Upper lobe of left lung (tissue), 6 donors: Measurements from ENCODE around the gene TMEM127. TPM values are rescaled to one million over a fixed set of nuclear protein-coding genes. Genes with fewer than 3 reads are reported as not detected.
A peak's percentile ranks its signal among the peaks of the same experiment; 100 is the strongest.

Experiments used
- ATAC-seq, 2 donors: fragments of 200-7000 bp; cut with Tn5 transposase; one replicate each; pipeline ENCODE4 v1.9.1; 2022; ENCODE audit warnings: mild to moderate bottlenecking in 2 of 2, moderate library complexity in 2 of 2; ENCODE audit not compliant: low FRiP score in 2 of 2
- DNase-seq, 2 donors: peaks; one replicate each; pipeline ENCODE4 v3.0.0-alpha.2; 2019 to 2020
- H3K27ac ChIP-seq, 4 donors: fragments of 200-600 bp; sonication (generic); one replicate each; pipeline ENCODE4 v1.5.1; 2016 to 2019
- H3K27me3 ChIP-seq, 4 donors: fragments of 200-600 bp; sonication (generic); one replicate each; pipeline ENCODE4 v1.5.1; 2017 to 2019
- H3K36me3 ChIP-seq, 4 donors: fragments of 200-600 bp; sonication (generic); one replicate each; pipeline ENCODE4 v1.5.1; 2016 to 2019
- H3K4me1 ChIP-seq, 4 donors: fragments of 200-600 bp; sonication (generic); one replicate each; pipeline ENCODE4 v1.5.1; 2018 to 2019
- H3K4me3 ChIP-seq, 4 donors: fragments of 200-600 bp; sonication (generic); one replicate each; pipeline ENCODE4 v1.5.1; 2017 to 2019; ENCODE audit warnings: mild to moderate bottlenecking in 2 of 4, moderate library complexity in 1 of 4
- H3K9me3 ChIP-seq, 4 donors: fragments of 200-600 bp; sonication (generic); one replicate each; pipeline ENCODE4 v1.5.1; 2018 to 2019
- CTCF ChIP-seq, 6 experiments: fragments of 450-650 bp in 4 of 6; fragments of 200-600 bp in 2 of 6; sonication (generic) in 2 of 6; IDR thresholded peaks; one replicate each; pipeline ENCODE4 v1.5.1; 2016 to 2019; ENCODE audit warnings: antibody characterized with exemption in 6 of 6
- EP300 ChIP-seq, 4 donors: sonication (generic); formaldehyde crosslinking; IDR thresholded peaks; one replicate each; pipeline ENCODE4 v1.5.1; 2017; ENCODE audit warnings: antibody characterized with exemption in 4 of 4, control low read depth in 2 of 4
- POLR2A ChIP-seq, 4 donors: fragments of 450-650 bp; IDR thresholded peaks; one replicate each; pipeline ENCODE4 v1.5.1; 2016 to 2017; ENCODE audit warnings: antibody characterized with exemption in 4 of 4, mild to moderate bottlenecking in 2 of 4
- POLR2AphosphoS5 ChIP-seq, 2 donors: sonication (generic); formaldehyde crosslinking; IDR thresholded peaks; one replicate each; pipeline ENCODE4 v1.5.1; 2017; ENCODE audit warnings: antibody characterized with exemption in 2 of 2
- WGBS, 2 donors: methylation state at CpG; one replicate each; pipeline ENCODE4 v1.1.5; 2017 to 2018; 5-methylcytosine and 5-hydroxymethylcytosine counted together
- total RNA-seq, 6 donors: library from RNA; depleted of rRNA in 4 of 6; stranded (reverse); fragments of >200 nt in 4 of 6; gene quantifications; one replicate each; pipeline versions ENCODE4 v1.1.0 to v1.2.1, GENCODE V29; 2016 to 2021
- donor health status: DM: no; HTN: no; CAD: no; lungs with moderate emphysema.
- donor health status: DM: no; HTN: yes; CAD: no; lungs with severe emphysema.

Gene TMEM127
- total RNA-seq, 6 donors from 2014 or later = 21.0 to 75.8 (median 44.8) TPM

- H3K9me3 ChIP-seq = no peaks in the 10 kb centered on the region
- peak overlapping the region; percentile 66 to 94 (median 87) for H3K27ac ChIP-seq
- DNase-seq (no peak), ATAC-seq (no peak)
- peaks cover 70 to 75% (median 71%) of the 10 kb centered on the region in 4 donors for H3K4me1 ChIP-seq
- H3K27me3 ChIP-seq = no peaks in the 10 kb centered on the region
- no peak overlapping the region for H3K4me3 ChIP-seq
- TF ChIP-seq POLR2AphosphoS5 (IDR thresholded peaks at IDR 0.05) (no peak), POLR2A (IDR thresholded peaks at IDR 0.05) (no peak), EP300 (IDR thresholded peaks at IDR 0.05) (no peak), CTCF (IDR thresholded peaks at IDR 0.05) (no peak)
- peaks cover 24 to 57% (median 37%) of the 10 kb centered on the region in 4 donors for H3K36me3 ChIP-seq
- 59 to 61% methylated on average over 6 of the region's 6 CpGs for WGBS, 2 donors
Measured at GRCh38 chr2:96256611-96257113, 9.1 kb downstream of the TMEM127 start.

- TF ChIP-seq POLR2A (IDR thresholded peaks at IDR 0.05) (no peak), POLR2AphosphoS5 (IDR thresholded peaks at IDR 0.05) (peak in 1 of 2 donors; percentile 47)
- Histone ChIP-seq H3K27ac (peak overlapping the region in 3 of 4 donors; percentile 27 to 56 (median 53)), H3K27me3 (no peaks in the 10 kb centered on the region), H3K4me3 (no peak overlapping the region), H3K9me3 (no peaks in the 10 kb centered on the region), H3K36me3 (peaks cover 24 to 59% (median 41%) of the 10 kb centered on the region in 4 donors), H3K4me1 (peaks cover 52 to 65% (median 55%) of the 10 kb centered on the region in 4 donors)
- DNase-seq (no peak), ATAC-seq (peak in 1 of 2 donors; percentile 25)
- 46 to 65% methylated on average over 9 to 11 of the region's 11 CpGs for WGBS, 2 donors
Measured at GRCh38 chr2:96254571-96254970, 11.2 kb downstream of the TMEM127 start.

- Histone ChIP-seq H3K27me3 (no peaks in the 10 kb centered on the region), H3K4me3 (no peak overlapping the region), H3K9me3 (no peaks in the 10 kb centered on the region), H3K4me1 (peaks cover 36 to 52% (median 39%) of the 10 kb centered on the region in 4 donors), H3K27ac (peak overlapping the region in 2 of 4 donors; percentile 5 to 8), H3K36me3 (peaks cover 24 to 52% (median 41%) of the 10 kb centered on the region in 4 donors)
- no peak for TF ChIP-seq POLR2A (IDR thresholded peaks at IDR 0.05)
- TF ChIP-seq POLR2AphosphoS5 (IDR thresholded peaks at IDR 0.05) = no peak
- TF ChIP-seq EP300 (IDR thresholded peaks at IDR 0.05) = no peak
- no peak for TF ChIP-seq CTCF (IDR thresholded peaks at IDR 0.05)
- 84 to 89% methylated on average over 4 to 7 of the region's 7 CpGs for WGBS, 2 donors
- DNase-seq = no peak
- ATAC-seq = no peak
Measured at GRCh38 chr2:96253006-96253405, 12.8 kb downstream of the TMEM127 start.

- DNase-seq = peak in 1 of 2 donors; percentile 40
- 87 to 98% methylated on average over 3 to 8 of the region's 8 CpGs for WGBS, 2 donors
- Histone ChIP-seq H3K36me3 (peaks cover 24 to 52% (median 40%) of the 10 kb centered on the region in 4 donors), H3K4me3 (no peak overlapping the region), H3K9me3 (no peaks in the 10 kb centered on the region), H3K27me3 (no peaks in the 10 kb centered on the region), H3K4me1 (peaks cover 33 to 50% (median 34%) of the 10 kb centered on the region in 4 donors), H3K27ac (peak overlapping the region in 3 of 4 donors; percentile 30 to 64 (median 49))
- no peak for TF ChIP-seq POLR2AphosphoS5 (IDR thresholded peaks at IDR 0.05)
- no peak for TF ChIP-seq CTCF (IDR thresholded peaks at IDR 0.05)
- ATAC-seq = no peak
Measured at GRCh38 chr2:96252526-96252925, 13.3 kb downstream of the TMEM127 start.

GRCh38 chr2:96251721-96252292 lies 14.0 kb downstream of the TMEM127 start:
- no peak overlapping the region for H3K4me3 ChIP-seq

More at GRCh38 chr2:96251721-96252292, 14.0 kb downstream of the TMEM127 start:
- peak in 1 of 2 donors; percentile 69 for DNase-seq
- H3K27me3 ChIP-seq = no peaks in the 10 kb centered on the region
- H3K9me3 ChIP-seq = no peaks in the 10 kb centered on the region
- peak overlapping the region in 3 of 4 donors; percentile 26 to 64 (median 49) for H3K27ac ChIP-seq
- H3K36me3 ChIP-seq = peaks cover 24 to 52% (median 40%) of the 10 kb centered on the region in 4 donors
- WGBS, 2 donors = 61 to 69% methylated on average over 6 of the region's 6 CpGs
- TF ChIP-seq POLR2AphosphoS5 (IDR thresholded peaks at IDR 0.05) (peak in 1 of 2 donors; percentile 44), EP300 (IDR thresholded peaks at IDR 0.05) (no peak)
- peak in 1 of 2 donors; percentile 45 for ATAC-seq
- H3K4me1 ChIP-seq = peaks cover 26 to 50% (median 29%) of the 10 kb centered on the region in 4 donors
